HG03045 (cell line): ENCODE measurements around the gene TNS1.

Experiments used
- ATAC-seq: cut with Tn5 transposase; IDR thresholded peaks from one replicate; pipeline ENCODE4 v1.9.1; 2021; ENCODE audit warnings: mild to moderate bottlenecking, moderate library complexity; ENCODE audit not compliant: unreplicated experiment

The TNS1 gene

GRCh38 chr2:218002143-218002844, 501 bp downstream of the TNS1 start:
- no peak for ATAC-seq

- ATAC-seq: no peak
Measured at GRCh38 chr2:218001629-218002028, 1.2 kb downstream of the TNS1 start.

DNA sequence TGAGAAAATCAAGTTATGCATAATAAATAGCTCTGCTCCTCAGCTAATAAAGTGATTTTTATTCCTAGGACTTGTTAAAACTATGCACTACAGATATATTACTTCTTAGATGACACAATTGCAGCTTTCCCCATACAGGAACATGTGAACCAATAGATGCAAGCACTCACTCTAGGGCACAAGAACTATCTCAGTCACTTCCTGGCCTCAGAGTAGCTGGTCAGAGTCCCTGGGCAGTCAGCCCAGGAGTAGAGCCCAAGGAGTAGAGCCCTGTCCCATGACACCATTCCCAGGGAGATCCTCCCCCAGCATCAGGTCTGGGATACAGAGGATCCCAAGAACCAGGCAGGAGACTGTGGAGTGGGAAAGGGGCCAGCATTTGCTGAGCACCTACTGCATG, 2.7 kb downstream of the TNS1 start:
- no peak for ATAC-seq

DNA sequence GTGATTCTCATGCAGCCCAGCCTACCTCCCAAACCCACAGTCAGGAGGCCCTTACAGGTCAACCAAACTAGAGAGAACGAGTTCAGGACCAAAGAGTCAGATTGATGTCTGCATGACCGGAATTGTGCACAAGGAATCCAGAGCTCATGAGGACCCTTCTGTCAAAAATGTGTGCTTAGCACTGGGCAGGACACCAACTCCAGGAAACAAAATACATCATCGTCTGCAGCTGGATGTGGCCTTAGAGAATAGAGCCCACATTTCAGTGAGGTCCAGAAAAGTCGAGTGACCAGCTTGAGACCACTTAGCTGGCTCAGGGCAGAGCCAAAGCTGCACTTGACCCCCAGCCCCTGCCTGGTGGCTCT, 3.2 kb downstream of the TNS1 start:
- ATAC-seq: no peak

DNA sequence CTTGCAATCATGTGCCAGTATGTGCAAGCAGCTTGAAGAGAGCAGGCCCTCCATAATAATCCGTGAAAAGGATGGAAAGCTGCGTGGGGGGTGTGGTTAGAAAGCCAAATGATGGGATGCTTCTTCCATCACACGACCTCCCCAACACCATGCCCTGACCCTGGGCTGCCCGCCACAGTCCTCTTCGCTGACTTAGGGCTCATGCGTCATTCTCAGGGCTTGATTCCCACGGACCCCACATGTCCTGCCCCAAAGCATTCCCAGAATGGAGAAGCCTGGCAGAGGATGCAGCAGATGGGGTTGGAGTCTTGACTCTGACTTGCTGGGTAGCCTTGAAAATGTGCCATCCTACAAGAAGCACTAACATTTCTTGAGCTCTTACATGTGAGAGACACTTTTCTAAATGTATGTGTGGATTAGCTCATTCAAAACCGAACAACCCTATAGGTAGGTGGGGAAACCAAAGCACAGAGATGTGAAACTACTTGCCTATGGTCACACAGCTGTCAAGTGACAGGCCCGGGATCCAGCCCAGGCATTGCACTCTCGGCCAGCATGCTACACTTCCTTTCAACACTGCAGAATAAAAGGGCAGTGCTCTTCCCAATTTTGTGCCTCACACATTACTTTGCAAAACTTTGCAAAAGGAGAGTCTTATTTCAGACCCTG, 3.7 kb downstream of the TNS1 start:
- no peak for ATAC-seq

DNA sequence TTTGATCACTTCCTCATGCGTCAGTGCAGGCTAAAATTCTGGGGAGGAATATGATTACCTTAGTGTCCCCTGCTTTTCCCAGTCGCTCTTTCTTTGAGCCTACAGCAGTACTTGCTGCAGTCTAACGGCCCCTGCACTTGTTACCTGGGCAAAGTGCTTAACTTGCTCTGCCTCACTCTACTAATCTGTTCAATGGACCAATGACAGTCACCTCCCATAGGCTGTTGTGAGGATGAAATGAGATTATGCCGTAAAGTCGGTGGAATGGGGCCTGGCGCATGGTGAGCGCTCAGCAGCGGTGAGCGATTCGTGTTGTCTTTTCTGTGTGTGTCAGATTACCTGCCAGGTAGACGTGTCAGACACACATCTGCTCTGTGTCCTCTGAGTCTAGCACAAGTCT, 5.3 kb downstream of the TNS1 start:
- no peak for ATAC-seq

- ATAC-seq: no peak
Measured at GRCh38 chr2:217996361-217996760, 6.4 kb downstream of the TNS1 start.

- ATAC-seq: no peak
Measured at GRCh38 chr2:217995731-217996231, 7.0 kb downstream of the TNS1 start.

DNA sequence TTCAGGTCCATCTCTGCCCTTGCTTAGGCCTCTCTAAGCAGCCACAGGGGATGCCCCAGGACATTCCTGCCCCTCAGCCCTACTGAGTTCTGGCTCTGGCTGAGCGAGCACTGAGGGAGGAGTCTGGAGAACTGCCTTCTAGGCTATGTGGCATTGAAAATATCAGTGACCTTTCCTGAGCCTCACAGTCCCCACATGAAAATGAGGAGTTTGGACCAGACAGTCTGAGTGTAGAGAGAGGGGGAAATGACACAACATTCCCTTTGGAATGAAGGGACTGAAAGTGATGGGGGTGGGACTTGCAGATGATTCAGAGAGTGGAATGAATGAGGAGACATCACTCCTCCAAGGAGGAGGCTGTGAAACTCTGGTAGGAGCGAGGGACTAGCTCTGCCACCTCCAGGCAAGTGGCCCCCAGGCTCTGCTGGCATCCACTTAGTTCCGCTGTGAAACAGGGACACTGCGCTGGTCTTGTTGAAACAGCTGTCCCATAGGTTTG, 8.0 kb downstream of the TNS1 start:
- no peak for ATAC-seq

GRCh38 chr2:217993817-217994463, 8.9 kb downstream of the TNS1 start:
- no peak for ATAC-seq

GRCh38 chr2:217993138-217993537, 9.7 kb downstream of the TNS1 start:
- ATAC-seq: no peak

DNA sequence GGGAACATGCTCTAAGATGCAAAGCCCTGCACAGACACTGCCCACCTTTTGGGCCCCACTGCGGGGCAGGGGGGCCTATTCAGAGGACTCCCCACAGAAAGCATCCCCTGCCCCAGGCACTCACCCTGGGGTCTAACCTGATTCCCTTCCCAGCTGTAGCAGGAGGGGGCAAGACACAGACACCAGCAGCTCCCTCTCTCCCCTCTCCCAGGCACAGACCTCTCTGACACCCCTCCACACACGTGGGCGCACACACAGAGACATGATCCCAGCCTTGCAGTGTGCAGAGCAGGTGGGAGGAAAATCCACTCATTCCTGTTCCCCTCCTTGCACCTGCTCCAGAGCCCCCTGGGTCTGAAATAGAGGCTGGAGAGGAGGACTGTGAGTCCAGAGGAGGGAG, 10.7 kb downstream of the TNS1 start:
- no peak for ATAC-seq

DNA sequence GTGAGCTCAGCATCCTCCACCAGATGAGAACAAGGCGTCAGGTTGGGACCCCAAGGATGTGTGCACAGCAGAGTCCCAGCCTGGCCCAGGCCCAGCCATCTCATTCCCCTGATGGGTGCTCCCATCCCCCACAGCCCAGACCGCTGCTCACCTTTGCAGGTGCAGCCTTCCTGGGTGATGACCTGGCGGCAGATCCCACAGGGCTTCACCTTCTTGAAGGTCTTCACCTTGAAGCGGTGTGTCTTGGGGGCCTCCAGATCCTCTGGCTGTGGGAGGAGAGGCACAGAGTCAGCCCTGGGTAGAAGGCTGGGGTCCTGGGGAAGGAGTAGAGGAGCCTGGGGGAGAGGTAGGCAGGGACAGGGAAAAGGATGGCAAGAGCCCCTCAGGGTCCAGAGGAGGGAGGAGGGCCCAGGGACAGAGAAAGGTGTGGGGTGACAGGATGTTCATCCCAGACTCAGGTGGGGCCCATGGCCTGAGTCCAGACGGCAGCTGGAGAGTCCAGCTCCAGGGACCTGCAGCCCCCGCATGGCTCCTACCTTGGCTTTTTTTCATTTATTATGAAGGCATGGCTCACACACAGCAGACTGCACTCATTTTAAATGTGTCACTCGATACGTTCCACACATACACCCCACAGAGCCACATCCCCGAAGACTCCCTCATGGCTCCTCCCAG, 11.9 kb downstream of the TNS1 start:
- ATAC-seq: no peak

- no peak for ATAC-seq
Measured at GRCh38 chr2:217990389-217990788, 12.4 kb downstream of the TNS1 start.

DNA sequence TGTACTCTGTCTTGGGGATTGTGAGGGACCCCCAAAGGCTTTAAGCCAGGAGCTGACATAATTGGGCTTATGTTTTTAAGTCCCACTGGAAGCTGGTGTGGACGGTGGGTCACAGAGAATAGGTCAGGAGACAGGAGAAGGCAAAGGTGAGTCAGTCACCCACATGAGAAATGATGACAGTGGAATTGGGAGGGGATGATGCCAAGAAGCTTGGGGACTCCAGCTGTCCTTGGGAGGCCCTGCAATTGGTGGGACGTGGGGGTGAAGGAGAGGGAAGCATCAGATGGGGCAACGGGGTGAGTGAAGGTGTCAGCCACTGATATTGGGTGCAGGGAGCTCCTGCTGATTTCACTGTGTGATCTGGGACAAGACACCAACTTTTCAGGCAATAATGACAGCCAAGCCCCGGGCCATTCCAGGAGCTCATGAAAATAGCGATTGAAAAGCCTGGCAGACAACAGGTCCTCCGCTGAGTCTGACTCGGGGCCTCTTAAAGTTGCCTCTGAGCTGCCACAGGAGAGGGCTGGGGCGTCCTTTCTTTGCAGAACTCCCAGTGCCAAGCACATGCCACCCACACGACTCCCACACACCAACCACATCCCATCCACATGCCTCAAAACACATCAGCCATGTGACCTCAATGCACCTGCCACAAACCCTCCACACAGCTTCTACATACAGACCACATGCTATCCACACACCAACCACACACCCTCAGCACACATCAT, 13.4 kb downstream of the TNS1 start:
- no peak for ATAC-seq

- no peak for ATAC-seq
Measured at GRCh38 chr2:217988840-217989204, 14.0 kb downstream of the TNS1 start.

GRCh38 chr2:217988014-217988839, 14.6 kb downstream of the TNS1 start:
- ATAC-seq: no peak

DNA sequence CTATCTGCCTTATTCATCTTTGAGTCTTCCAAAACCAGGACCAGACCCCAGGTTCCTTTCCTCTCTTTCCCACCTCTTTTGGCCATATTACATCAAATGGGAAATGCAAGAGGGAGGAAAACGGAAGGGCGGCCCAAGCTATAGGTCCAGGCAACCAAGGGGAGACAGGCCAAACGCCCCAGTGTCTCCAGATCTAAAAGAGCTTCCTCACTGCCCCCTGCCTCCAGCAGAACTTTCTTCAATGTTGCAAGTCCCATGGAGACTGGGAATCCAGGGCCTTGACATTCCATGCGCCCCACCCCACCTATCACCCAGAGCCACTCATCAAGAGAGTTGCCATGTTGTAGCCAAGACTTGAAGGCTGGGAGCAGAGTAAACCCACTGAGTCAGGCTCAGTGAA, 15.4 kb downstream of the TNS1 start:
- no peak for ATAC-seq

- ATAC-seq: no peak
Measured at GRCh38 chr2:217986256-217986961, 16.4 kb downstream of the TNS1 start.
